ENCODE data around the gene SNX3.
"Not testable (repeated sequence)": the region's sequence is repeated elsewhere in the genome, so short reads cannot be mapped to it uniquely, and the experiment has no call there.

Gene SNX3

GRCh38 chr6:108274546-108274945 lies 13.7 kb upstream of the SNX3 start:
- Mint-ChIP-seq H3K27ac (no peak overlapping the region), H3K4me1 (peaks cover 5% of the 10 kb centered on the region), H3K9me3 (peaks cover 9% of the 10 kb centered on the region), H3K27me3 (ENCODE audit: low read depth, poor library complexity) (peaks cover 3% of the 10 kb centered on the region), H3K36me3 (ENCODE audit: low read depth) (no peaks in the 10 kb centered on the region), H3K4me3 (no peak overlapping the region)
- no peak for TF ChIP-seq CTCF (IDR thresholded peaks at IDR 0.05)
- DNase-seq = no peak

DNA sequence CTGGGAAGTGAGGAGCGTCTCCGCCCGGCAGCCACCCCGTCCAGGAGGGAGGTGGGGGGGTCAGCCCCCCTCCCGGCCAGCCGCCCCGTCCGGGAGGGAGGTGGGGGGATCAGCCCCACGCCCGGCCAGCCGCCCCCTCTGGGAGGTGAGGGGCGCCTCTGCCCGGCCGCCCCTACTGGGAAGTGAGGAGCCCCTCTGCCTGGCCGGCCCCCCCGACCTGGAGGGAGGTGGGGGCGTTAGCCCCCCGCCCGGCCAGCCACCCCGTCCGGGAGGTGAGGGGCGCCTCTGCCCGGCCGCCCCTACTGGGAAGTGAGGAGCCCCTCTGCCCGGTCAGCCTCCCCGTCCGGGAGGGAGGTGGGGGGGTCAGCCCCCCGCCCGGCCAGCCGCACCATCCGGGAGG lies 9.1 kb upstream of the SNX3 start:
- not testable (repeated sequence) for H3K27ac Mint-ChIP-seq; H3K27me3 Mint-ChIP-seq (ENCODE audit: low read depth, poor library complexity); H3K36me3 Mint-ChIP-seq (ENCODE audit: low read depth); H3K4me3 Mint-ChIP-seq; H3K4me1 Mint-ChIP-seq; DNase-seq
- peaks cover 14% of the 10 kb centered on the region for H3K9me3 Mint-ChIP-seq

GRCh38 chr6:108268845-108269244 lies 8.0 kb upstream of the SNX3 start:
- peaks cover 7% of the 10 kb centered on the region for H3K27me3 Mint-ChIP-seq (ENCODE audit: low read depth, poor library complexity)
- no peak for TF ChIP-seq CTCF (IDR thresholded peaks at IDR 0.05)
- no peak overlapping the region for H3K4me3 Mint-ChIP-seq
- DNase-seq = no peak
- peaks cover 14% of the 10 kb centered on the region for H3K9me3 Mint-ChIP-seq
- no peaks in the 10 kb centered on the region for H3K36me3 Mint-ChIP-seq (ENCODE audit: low read depth)
- no peaks in the 10 kb centered on the region for H3K4me1 Mint-ChIP-seq
- H3K27ac Mint-ChIP-seq = no peak overlapping the region

- H3K36me3 Mint-ChIP-seq (ENCODE audit: low read depth) = no peaks in the 10 kb centered on the region
- H3K4me1 Mint-ChIP-seq = peaks cover 15% of the 10 kb centered on the region
- no peak for TF ChIP-seq CTCF (IDR thresholded peaks at IDR 0.05)
- H3K27ac Mint-ChIP-seq = no peak overlapping the region
- DNase-seq = no peak
- peaks cover 15% of the 10 kb centered on the region for H3K27me3 Mint-ChIP-seq (ENCODE audit: low read depth, poor library complexity)
- no peak overlapping the region for H3K4me3 Mint-ChIP-seq
- H3K9me3 Mint-ChIP-seq = no peaks in the 10 kb centered on the region
These were observed 2.5 kb upstream of the SNX3 start for GRCh38 chr6:108263371-108263770.

GRCh38 chr6:108260126-108260808 lies 573 bp downstream of the SNX3 start:
- peaks cover 10% of the 10 kb centered on the region for H3K36me3 Mint-ChIP-seq (ENCODE audit: low read depth)

More at GRCh38 chr6:108260126-108260808, 573 bp downstream of the SNX3 start:
- H3K4me3 Mint-ChIP-seq = peak overlapping the region; percentile 86
- peaks cover 8% of the 10 kb centered on the region for H3K27me3 Mint-ChIP-seq (ENCODE audit: low read depth, poor library complexity)
- peak overlapping the region; percentile 79 for H3K27ac Mint-ChIP-seq
- peak; percentile 18 for DNase-seq
- no peaks in the 10 kb centered on the region for H3K9me3 Mint-ChIP-seq
- no peak for TF ChIP-seq CTCF (IDR thresholded peaks at IDR 0.05)
- H3K4me1 Mint-ChIP-seq = peaks cover 15% of the 10 kb centered on the region

All from nephron progenitor cell (in vitro differentiated cells).